Stimulated activated CD4-positive, alpha-beta T cell treated with anti-CD3 and anti-CD28 coated beads, Interleukin-1b, Interleukin-23, amount 100 ng/mL, for 1 hour (primary cell): ENCODE results near the gene LGALS8.

ENCODE experiments used
- DNase-seq, 2 donors: peaks; one replicate each; pipeline ENCODE4 v3.0.0-alpha.2; 2020; ENCODE audit warnings: low read depth in 2 of 2

LGALS8 gene

DNA sequence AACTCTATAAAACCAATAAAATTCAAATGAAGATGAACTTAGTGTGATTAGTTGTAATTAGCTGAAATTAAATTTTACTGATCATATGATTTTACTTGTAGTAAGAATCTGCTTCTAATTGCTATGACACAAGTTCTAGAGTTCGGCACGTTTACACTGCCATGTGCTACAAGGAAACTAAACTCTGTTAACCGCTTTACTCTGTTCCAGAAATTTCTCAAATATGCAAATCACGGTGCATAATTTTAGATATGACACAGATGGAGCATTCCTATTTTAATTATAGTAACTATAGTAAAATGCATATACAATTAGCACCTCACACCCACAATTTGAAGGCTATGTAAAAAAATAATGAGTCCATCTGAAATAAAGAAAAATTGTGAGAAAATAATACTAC, 65.7 kb downstream of the LGALS8 start:
- no peak for DNase-seq

GRCh38 chr1:236590553-236591150, 66.9 kb downstream of the LGALS8 start:
- DNase-seq: no peak

DNA sequence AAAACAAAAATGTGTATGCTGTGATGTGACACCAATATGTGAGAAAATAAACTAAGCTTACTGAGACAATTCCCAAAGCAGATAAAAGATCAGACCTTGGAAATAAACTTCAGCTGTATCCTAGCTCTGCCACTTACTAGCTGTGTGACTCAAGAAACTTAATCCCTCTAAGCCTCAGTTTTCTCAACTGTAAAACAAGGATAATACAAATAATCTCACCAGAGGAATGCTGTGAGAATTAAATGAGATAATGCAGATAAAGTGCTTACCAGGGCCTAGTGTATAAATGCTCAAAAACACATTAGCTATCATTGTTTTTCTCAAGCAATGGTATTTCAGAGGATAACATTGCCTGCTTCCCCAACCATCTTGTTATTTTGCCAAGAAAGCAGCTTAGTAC, 78.4 kb downstream of the LGALS8 start:
- no peak for DNase-seq
